Loucy (cell line): Measurements from ENCODE around the gene SCTR.

ENCODE experiments used
- H2AFZ ChIP-seq: fragments of 200-600 bp; sonication (generic); 2 replicates; pipeline ENCODE4 v1.6.0; 2016; ENCODE audit warnings: antibody characterized with exemption, mild to moderate bottlenecking, low read length, moderate library complexity
- H3F3A ChIP-seq: fragments of 200-600 bp; 2 replicates; pipeline ENCODE4 v1.6.0; 2016; ENCODE audit warnings: antibody characterized with exemption, low read depth, mild to moderate bottlenecking
- H3K27me3 ChIP-seq: fragments of 200-600 bp; sonication (generic); 2 replicates; pipeline ENCODE4 v1.6.1; 2014; ENCODE audit warnings: low read length, mild to moderate bottlenecking; ENCODE audit not compliant: insufficient read depth, poor library complexity, severe bottlenecking
- H3K36me3 ChIP-seq: fragments of 200-600 bp; sonication (generic); 2 replicates; pipeline ENCODE4 v1.6.1; 2016; ENCODE audit warnings: low read length; ENCODE audit not compliant: insufficient read depth
- H3K4me1 ChIP-seq: fragments of 200-600 bp; sonication (generic); 2 replicates; pipeline ENCODE4 v1.5.1; 2014; ENCODE audit warnings: low read length, mild to moderate bottlenecking; ENCODE audit not compliant: insufficient read depth, poor library complexity, severe bottlenecking
- H3K4me2 ChIP-seq: fragments of 200-600 bp; sonication (generic); 2 replicates; pipeline ENCODE4 v1.6.0; 2014; ENCODE audit warnings: antibody characterized with exemption, low read length, low read depth, mild to moderate bottlenecking; ENCODE audit not compliant: poor library complexity, severe bottlenecking
- H3K4me3 ChIP-seq: fragments of 200-600 bp; sonication (generic); 2 replicates; pipeline ENCODE4 v1.5.1; 2014; ENCODE audit warnings: low read length, mild to moderate bottlenecking, mixed read lengths; ENCODE audit not compliant: poor library complexity, severe bottlenecking
- H3K79me2 ChIP-seq: fragments of 200-600 bp; sonication (generic); 2 replicates; pipeline ENCODE4 v1.6.1; 2014; ENCODE audit warnings: low read length; ENCODE audit not compliant: insufficient read depth
- H3K9ac ChIP-seq: fragments of 200-600 bp; sonication (generic); 2 replicates; pipeline ENCODE4 v1.6.0; 2014; ENCODE audit warnings: mild to moderate bottlenecking, low read depth, low read length, moderate library complexity; ENCODE audit not compliant: poor library complexity, severe bottlenecking
- H3K9me2 ChIP-seq: fragments of 200-600 bp; sonication (generic); replicated peaks from 2 replicates; pipeline ENCODE4 v1.6.1; 2016; ENCODE audit warnings: low read depth, low read length, mixed read lengths
- H3K9me3 ChIP-seq: fragments of 200-600 bp; sonication (generic); 2 replicates; pipeline ENCODE4 v1.6.1; 2014; ENCODE audit warnings: mild to moderate bottlenecking, antibody characterized with exemption, low read length, low read depth; ENCODE audit not compliant: insufficient read depth
- H4K20me1 ChIP-seq: fragments of 200-600 bp; sonication (generic); 2 replicates; pipeline ENCODE4 v1.6.0; 2014; ENCODE audit warnings: antibody characterized with exemption, low read length, mild to moderate bottlenecking; ENCODE audit not compliant: insufficient read depth, poor library complexity, severe bottlenecking
- EZH2phosphoT487 ChIP-seq: fragments of 200-600 bp; IDR thresholded peaks from 2 replicates; pipeline ENCODE4 v1.6.1; 2018; ENCODE audit warnings: antibody characterized with exemption, mild to moderate bottlenecking, moderate library complexity, borderline replicate concordance
- TF ChIP-seq, protein P1 (sequence below): fragments of 200-600 bp; sonication (generic); conservative IDR thresholded peaks from 2 replicates; pipeline ENCODE4 v1.5.1; 2014; ENCODE audit warnings: mild to moderate bottlenecking, antibody characterized with exemption, low read length

The SCTR gene

DNA sequence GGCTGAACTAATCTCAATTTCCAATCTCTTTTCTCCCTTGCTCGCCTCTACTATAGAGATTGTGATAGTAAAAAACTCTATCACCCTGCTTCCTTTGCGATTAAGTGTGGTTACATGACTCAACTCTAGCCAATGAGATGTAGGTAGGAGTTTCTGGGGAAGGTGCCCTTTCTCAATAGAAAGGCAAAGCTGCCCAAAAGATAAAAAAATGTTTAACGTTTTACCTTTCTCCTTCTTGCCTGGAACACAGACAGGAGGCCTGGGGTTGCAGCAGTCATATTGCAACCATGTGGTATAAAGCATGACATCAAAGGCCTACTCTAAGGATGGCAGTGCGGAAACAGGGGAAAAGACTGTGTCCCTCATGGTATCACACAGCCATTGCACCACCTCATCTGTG is 61.1 kb downstream of the SCTR start:
- H3K36me3 ChIP-seq = no peaks in the 10 kb centered on the region
- no peaks in the 10 kb centered on the region for H3K27me3 ChIP-seq
- no peak overlapping the region for H2AFZ ChIP-seq
- no peak for TF ChIP-seq EZH2phosphoT487
- TF ChIP-seq, protein P1, sequence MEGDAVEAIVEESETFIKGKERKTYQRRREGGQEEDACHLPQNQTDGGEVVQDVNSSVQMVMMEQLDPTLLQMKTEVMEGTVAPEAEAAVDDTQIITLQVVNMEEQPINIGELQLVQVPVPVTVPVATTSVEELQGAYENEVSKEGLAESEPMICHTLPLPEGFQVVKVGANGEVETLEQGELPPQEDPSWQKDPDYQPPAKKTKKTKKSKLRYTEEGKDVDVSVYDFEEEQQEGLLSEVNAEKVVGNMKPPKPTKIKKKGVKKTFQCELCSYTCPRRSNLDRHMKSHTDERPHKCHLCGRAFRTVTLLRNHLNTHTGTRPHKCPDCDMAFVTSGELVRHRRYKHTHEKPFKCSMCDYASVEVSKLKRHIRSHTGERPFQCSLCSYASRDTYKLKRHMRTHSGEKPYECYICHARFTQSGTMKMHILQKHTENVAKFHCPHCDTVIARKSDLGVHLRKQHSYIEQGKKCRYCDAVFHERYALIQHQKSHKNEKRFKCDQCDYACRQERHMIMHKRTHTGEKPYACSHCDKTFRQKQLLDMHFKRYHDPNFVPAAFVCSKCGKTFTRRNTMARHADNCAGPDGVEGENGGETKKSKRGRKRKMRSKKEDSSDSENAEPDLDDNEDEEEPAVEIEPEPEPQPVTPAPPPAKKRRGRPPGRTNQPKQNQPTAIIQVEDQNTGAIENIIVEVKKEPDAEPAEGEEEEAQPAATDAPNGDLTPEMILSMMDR = no peak
- H3K9me3 ChIP-seq = no peaks in the 10 kb centered on the region
- H3K4me1 ChIP-seq = peaks cover 13% of the 10 kb centered on the region
- no peaks in the 10 kb centered on the region for H4K20me1 ChIP-seq
- H3K4me2 ChIP-seq = no peak overlapping the region
- H3K79me2 ChIP-seq = no peaks in the 10 kb centered on the region
- no peaks in the 10 kb centered on the region for H3K9me2 ChIP-seq
- no peaks in the 10 kb centered on the region for H3F3A ChIP-seq
- no peak overlapping the region for H3K4me3 ChIP-seq
- H3K9ac ChIP-seq = no peak overlapping the region

DNA sequence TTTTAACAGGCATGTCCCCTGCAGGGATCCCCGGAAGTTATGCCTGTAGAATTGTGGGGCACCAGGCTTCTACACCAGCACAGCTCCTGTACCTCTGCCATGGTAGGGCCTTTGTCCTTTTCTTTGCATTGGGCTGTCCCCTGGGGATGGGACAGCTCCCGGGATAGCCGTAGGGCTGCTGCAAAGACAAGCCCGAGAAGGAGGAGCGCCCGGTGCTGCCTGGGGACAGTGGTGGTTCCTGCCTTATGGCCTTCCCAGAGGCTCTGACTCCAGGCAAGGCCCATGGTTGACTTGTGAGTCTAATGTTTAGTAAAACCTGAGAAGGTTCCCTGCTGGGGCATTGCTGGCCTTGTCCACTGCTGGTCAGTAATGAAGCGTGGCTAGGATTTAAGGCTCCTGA is 61.7 kb downstream of the SCTR start:
- Histone ChIP-seq H3K4me1 (peaks cover 13% of the 10 kb centered on the region), H3K27me3 (no peaks in the 10 kb centered on the region), H3K36me3 (no peaks in the 10 kb centered on the region), H3K4me3 (no peak overlapping the region), H4K20me1 (no peaks in the 10 kb centered on the region), H3K79me2 (no peaks in the 10 kb centered on the region), H3K9me3 (no peaks in the 10 kb centered on the region), H3K9me2 (no peaks in the 10 kb centered on the region), H2AFZ (no peak overlapping the region), H3F3A (no peaks in the 10 kb centered on the region), H3K9ac (no peak overlapping the region), H3K4me2 (no peak overlapping the region)
- TF ChIP-seq, protein P1 = no peak
- TF ChIP-seq EZH2phosphoT487 = no peak

DNA sequence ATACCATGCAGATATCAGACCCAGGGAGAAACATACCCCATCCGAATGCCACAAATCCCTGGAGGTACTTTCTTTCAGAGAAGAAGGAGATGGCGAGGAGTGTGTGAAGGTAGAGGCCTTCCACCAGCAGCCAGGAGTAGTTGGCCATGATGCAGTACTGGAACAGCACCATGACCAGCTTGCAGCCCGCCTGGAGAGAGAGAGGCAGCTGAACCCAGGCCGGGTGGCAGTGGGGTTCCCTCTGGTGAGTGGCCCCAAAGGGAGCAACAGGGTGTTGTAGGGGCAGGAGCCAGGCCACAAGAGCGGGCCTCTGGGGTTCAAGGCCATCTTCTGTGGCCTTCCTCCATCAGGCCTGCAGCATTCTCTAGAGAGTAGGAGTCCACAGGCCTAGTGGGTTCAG is 62.5 kb downstream of the SCTR start:
- H3K27me3 ChIP-seq = no peaks in the 10 kb centered on the region
- H3K9me2 ChIP-seq = no peaks in the 10 kb centered on the region
- H3K36me3 ChIP-seq = no peaks in the 10 kb centered on the region

More for the DNA sequence above, 62.5 kb downstream of the SCTR start:
- TF ChIP-seq, protein P1 = no peak
- no peak for TF ChIP-seq EZH2phosphoT487
- Histone ChIP-seq H3K9ac (no peak overlapping the region), H3K4me3 (no peak overlapping the region), H3K79me2 (no peaks in the 10 kb centered on the region), H3K4me1 (peaks cover 13% of the 10 kb centered on the region), H3F3A (no peaks in the 10 kb centered on the region), H4K20me1 (no peaks in the 10 kb centered on the region), H3K9me3 (no peaks in the 10 kb centered on the region), H3K4me2 (no peak overlapping the region), H2AFZ (no peak overlapping the region)
